Gastrocnemius medialis (tissue), 4 donors: ENCODE data around the gene MID2.

Experiments
- CTCF ChIP-seq, 5 experiments: fragments of 450-650 bp in 3 of 5; fragments of 200-600 bp in 2 of 5; sonication (generic) in 2 of 5; IDR thresholded peaks in 4 of 5; conservative IDR thresholded peaks in 1 of 5; 1 replicate in 4 of 5; 2 replicates in 1 of 5; pipeline ENCODE4 v1.5.1; 2016 to 2019; ENCODE audit warnings: antibody characterized with exemption in 5 of 5, mild to moderate bottlenecking in 3 of 5, moderate library complexity in 3 of 5
- POLR2A ChIP-seq, 2 donors: fragments of 450-650 bp; IDR thresholded peaks; one replicate each; pipeline ENCODE4 v1.6.1; 2017; ENCODE audit warnings: antibody characterized with exemption in 2 of 2, mild to moderate bottlenecking in 2 of 2, moderate library complexity in 2 of 2

- TF ChIP-seq POLR2A (IDR thresholded peaks at IDR 0.05) (peak; percentile 58 to 68), CTCF (IDR thresholded peaks at IDR 0.05 in 4 of 5, conservative IDR thresholded peaks at IDR 0.05 in 1 of 5) (no peak)
Observed at GRCh38 chrX:107825698-107826237, at the start of gene MID2.
